RWPE1 (cell line): Measurements from ENCODE around the gene FAM163A.

Experiments used
- CTCF ChIA-PET: fragments of 350-600 bp; sonication (Branson Sonifier 250); formaldehyde crosslinking; extraction: SDS; loops from one replicate; lab custom pipeline; 2021; lab: Yijun Ruan, JAX
- POLR2A ChIA-PET: fragments of 400-600 bp; formaldehyde crosslinking; extraction: SDS; loops from one replicate; lab custom pipeline; 2020; ENCODE audit warnings: antibody characterized with exemption; ENCODE audit not compliant: low non-redundant PET; lab: Yijun Ruan, JAX
- DNase-seq: peaks from one replicate; pipeline ENCODE4 v3.0.0; 2012; ENCODE audit warnings: low spot score
- H3K27ac ChIP-seq: fragments of 450-650 bp; 2 replicates; pipeline ENCODE4 v1.5.1; 2017
- CTCF ChIP-seq: fragments of 450-650 bp; conservative IDR thresholded peaks from 2 replicates; pipeline ENCODE4 v1.5.1; 2017; ENCODE audit warnings: low read depth, mild to moderate bottlenecking

FAM163A gene

GRCh38 chr1:179773264-179773663 lies 30.2 kb downstream of the FAM163A start:
- CTCF ChIA-PET, result interaction anchor here (0.5 kb wide), 1 partner anchor 38 kb away, joined by 6 read pairs; no protein-coding TSS in a partner anchor
- TF ChIP-seq CTCF, result no peak
- POLR2A ChIA-PET, result no interaction called here
- no peak for DNase-seq
- no peak overlapping the region for H3K27ac ChIP-seq

- CTCF ChIA-PET, result no interaction called here
These were observed 30.9 kb downstream of the FAM163A start for GRCh38 chr1:179774000-179774399.

GRCh38 chr1:179774566-179774965 lies 31.5 kb downstream of the FAM163A start:
- CTCF ChIA-PET, result interaction anchor here (0.8 kb wide), 1 partner anchor 69 kb away, joined by 3 read pairs; no protein-coding TSS in a partner anchor
- no peak for TF ChIP-seq CTCF
- no peak overlapping the region for H3K27ac ChIP-seq
- DNase-seq, result no peak
- POLR2A ChIA-PET, result no interaction called here

More at GRCh38 chr1:179774000-179774399, 30.9 kb downstream of the FAM163A start:
- no peak for DNase-seq
- POLR2A ChIA-PET, result no interaction called here
- H3K27ac ChIP-seq, result no peak overlapping the region
- no peak for TF ChIP-seq CTCF

GRCh38 chr1:179775009-179775408 lies 31.9 kb downstream of the FAM163A start:
- no peak for DNase-seq
- POLR2A ChIA-PET, result no interaction called here
- CTCF ChIA-PET, result interaction anchor here (0.8 kb wide), 1 partner anchor 69 kb away, joined by 3 read pairs; no protein-coding TSS in a partner anchor
- no peak overlapping the region for H3K27ac ChIP-seq
- no peak for TF ChIP-seq CTCF

- POLR2A ChIA-PET, result no interaction called here
- DNase-seq, result no peak
- CTCF ChIA-PET, result no interaction called here
- TF ChIP-seq CTCF, result no peak
- no peak overlapping the region for H3K27ac ChIP-seq
These were observed 33.7 kb downstream of the FAM163A start for GRCh38 chr1:179776831-179777230.

- ChIA-PET POLR2A (no interaction called here), CTCF (no interaction called here)
- no peak for DNase-seq
- no peak for TF ChIP-seq CTCF
- no peak overlapping the region for H3K27ac ChIP-seq
These were observed 34.6 kb downstream of the FAM163A start for GRCh38 chr1:179777731-179778130.
